Stimulated activated CD4-positive, alpha-beta T cell treated with anti-CD3 and anti-CD28 coated beads, TNF-alpha, amount 100 ng/mL, for 4 hours (primary cell): ENCODE measurements around the gene RPS5.
A peak's percentile ranks its signal among the peaks of the same experiment; 100 is the strongest.
"Not testable (repeated sequence)": the region's sequence is repeated elsewhere in the genome, so short reads cannot be mapped to it uniquely, and the experiment has no call there.

Experiments used
- DNase-seq, 3 experiments: peaks; one replicate each; pipeline ENCODE4 v3.0.0-alpha.2; 2020; ENCODE audit warnings: low read depth in 3 of 3

The RPS5 gene

DNA sequence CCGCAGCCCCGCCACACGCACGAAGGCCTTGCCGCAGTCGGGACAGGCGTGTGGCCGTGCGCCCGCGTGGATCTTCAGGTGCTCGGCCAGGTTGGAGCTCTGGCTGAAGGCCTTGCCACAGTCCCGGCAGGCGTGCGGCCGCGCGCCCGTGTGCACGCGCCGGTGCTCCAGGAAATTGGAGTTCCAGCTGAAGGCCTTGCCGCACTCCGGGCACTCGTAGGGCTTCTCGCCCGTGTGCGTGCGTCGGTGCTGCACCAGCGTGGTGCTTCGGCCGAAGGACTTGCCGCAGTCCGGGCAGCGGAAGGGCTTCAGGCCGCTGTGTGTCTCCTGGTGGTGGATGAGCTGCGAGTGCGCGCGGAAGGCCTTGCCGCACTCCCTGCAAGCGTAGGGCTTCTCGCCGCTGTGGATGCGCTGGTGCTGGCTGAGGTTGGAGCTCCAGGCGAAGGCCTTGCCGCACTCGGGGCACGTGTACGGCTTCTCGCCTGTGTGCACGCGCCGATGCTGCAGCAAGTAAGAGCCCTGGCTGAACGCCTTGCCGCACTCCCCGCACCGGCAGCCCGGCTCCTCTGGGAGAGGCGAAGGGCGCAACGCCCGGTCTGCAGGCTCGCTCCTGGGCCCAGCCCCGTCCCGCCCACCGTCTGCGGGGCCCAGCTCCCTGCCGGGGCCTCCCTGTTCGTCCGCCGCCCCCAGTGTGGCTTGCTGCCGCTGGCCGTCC is 30.1 kb upstream of the RPS5 start:
- DNase-seq: no peak

DNA sequence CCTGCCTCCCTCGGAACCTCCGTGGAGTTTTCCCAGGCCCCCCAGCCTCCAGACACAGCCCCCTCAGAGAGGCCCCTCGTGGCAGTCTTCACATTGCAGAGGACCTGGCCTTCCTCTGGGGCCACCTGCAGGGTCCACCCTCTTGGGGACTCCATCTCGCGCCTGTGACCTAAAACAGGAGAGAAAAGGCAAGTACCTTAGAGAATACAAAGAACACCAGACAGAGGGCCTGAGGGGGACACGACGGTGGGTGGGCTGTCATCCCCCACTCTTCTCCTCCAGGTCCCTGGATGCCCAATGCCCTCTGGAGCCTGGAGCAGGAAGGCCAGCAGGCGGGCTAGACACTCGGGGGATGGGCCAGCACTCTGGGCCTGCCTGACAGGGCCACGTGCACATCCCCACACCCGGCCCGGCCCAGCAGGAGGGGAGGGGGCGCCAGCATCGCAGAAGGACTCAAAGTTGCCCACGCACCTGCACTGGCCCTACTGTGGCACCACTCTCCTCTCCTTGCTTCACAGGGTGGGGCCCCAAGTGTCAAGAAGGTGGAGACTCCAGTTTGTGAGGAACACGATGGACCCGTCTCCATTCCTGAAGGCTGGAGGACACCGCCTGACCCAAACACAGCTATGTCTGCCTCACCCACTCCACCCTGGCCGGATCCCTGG is 29.5 kb upstream of the RPS5 start:
- no peak for DNase-seq

DNA sequence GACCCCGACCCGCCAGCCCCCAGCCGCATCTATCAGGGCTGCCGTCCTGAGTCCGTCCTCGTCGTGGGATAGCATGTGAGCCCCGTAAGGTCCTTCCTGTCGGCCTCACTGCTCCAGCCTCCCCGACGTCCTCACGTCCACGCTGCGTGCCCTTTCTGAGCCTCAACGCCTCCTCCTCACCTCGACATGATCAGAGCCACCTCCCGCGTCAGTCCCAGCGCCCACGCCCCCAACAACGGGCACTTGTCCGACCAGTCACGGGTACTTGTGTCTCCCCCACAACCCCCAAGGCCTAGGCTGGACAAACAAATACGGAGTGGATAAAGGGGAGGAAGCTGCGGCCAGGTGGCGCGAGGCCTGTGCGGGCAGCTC is 25.2 kb upstream of the RPS5 start:
- peak in 1 of 3 experiments; percentile 24 for DNase-seq

DNA sequence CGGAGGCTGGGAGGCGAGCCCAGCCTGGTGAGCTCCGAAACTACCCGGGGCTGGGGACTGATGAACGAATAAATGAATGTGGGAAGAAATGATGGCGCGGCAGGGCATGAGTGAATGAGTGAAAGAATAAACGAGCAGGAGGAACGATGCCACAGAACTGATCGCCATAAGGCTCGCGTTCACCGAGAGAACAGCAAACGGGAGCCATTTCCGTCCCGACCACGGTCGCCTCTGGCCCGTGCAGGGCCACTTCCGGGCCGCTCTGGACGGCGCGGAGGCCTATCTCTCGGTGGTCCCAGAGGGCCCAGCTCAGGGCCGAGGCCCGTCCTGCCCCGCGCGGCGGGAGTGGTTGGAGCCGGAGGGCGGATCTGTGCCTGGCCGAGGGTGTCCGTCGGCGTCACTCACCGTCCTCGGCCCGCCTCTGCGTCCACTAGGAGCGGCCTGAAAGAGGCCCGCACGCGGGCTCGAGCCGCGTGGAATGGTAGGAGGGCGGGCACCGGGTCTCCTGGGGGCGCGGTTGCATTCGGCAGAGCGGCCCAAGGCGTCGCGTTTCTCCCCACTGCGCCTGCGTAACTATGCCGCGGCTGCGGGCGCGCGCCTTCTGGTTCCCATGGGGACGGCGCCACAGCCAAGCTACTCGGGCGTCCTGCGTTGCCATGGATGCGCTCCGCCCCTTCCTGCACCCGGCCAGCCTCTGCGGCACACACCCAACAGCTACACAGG is 24.6 kb upstream of the RPS5 start, which contains the start of gene ZNF497:
TSS of gene ZNF497 (minus strand) at position 480 of the 723 bp plus-strand sequence. CDS start 5,116 bp downstream, outside the sequence.
- DNase-seq: peak; percentile 91 to 93 (median 92)

DNA sequence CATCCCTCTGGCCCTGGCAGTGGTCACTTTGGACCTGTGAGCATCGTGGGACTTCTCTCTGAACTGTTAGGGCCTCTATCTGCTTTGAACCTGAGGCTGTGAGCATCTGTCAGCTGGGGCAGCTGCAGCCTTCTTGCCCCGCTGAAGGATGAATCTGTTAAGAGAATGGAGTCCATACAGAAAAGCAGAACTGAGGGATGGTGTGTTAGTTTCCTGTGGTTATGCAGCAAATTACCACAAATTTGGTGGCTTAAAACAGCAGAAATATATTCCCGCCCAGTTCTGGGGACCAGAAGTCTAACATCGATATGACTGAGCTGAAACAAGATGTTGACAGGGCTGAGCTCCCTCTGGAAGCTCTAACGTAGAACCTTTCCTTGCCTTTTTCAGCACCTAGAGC is 22.9 kb upstream of the RPS5 start:
- no peak for DNase-seq

DNA sequence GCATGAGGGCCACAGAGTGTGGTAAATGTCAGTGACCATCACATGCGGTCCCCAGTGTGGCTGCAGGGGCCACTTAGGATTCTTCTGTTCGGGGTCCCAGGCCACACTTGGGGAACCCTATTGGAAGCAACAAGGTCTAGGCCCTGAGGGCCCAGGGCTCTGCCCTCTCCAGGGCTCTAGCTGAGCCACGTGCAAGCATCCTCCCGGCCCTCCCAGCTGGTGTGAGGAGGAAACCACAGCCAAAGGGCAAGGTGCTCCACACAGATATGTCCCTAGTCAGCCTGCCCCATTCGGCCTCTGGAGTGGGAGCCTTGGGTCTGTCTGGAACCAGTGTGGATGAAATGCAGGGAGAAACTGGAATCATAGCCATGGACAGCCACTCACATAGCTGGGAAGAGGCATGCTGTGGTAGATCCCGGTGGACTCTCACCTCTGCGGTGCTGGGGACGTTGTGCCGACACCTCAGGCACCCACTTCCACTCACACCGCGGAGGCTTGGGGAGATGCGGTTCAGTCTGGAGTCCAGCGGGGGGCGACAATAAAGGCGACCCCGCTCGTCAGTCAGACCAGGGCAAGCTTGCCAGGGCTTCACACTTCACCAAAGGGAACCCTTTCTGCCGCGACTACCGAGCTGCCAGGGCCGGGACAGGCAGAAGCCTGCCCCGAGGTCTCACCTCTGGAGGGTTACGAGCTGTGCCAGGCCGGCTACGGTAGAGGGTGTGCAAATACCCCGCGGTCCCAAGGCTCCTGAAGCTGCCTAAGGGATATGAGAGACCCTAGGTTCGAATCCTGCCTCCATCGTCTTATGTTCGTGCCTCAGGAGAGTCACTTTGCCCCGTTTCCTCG is 20.3 kb upstream of the RPS5 start:
- DNase-seq: no peak

DNA sequence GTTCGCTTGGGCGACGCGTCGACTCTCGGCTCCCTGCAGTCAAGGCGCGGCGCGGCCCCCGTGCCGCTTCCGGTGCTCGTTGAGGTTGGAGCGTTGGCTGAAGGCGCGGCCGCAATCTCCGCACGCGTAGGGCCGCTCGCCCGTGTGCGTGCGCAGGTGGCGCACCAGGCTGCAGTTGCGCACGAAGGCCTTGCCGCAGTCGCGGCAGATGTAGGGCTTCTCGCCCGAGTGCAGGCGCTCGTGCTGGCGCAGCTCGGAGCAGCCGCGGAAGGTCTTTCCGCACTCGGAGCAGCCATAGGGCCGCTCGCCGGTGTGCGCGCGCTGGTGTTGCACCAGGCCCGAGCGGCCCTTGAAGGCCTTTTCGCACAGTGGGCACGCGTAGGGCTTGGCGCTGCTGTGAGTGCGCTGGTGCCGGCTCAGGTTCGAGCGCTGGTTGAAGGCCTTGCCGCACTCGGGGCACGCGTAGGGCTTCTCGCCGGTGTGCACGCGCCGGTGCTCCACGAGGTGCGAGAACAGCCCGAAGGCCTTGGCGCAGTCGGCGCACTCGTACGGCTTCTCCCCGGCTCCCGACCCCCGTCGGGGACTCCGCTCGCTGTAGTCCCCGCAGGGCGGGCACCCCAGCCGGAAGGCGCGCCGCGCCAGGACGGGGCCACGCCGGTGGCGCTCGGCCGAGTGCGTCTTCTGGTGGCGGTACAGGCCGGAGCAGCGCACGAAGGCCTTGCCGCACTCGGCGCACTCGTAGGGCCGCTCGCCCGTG is 19.2 kb upstream of the RPS5 start:
- DNase-seq: no peak

DNA sequence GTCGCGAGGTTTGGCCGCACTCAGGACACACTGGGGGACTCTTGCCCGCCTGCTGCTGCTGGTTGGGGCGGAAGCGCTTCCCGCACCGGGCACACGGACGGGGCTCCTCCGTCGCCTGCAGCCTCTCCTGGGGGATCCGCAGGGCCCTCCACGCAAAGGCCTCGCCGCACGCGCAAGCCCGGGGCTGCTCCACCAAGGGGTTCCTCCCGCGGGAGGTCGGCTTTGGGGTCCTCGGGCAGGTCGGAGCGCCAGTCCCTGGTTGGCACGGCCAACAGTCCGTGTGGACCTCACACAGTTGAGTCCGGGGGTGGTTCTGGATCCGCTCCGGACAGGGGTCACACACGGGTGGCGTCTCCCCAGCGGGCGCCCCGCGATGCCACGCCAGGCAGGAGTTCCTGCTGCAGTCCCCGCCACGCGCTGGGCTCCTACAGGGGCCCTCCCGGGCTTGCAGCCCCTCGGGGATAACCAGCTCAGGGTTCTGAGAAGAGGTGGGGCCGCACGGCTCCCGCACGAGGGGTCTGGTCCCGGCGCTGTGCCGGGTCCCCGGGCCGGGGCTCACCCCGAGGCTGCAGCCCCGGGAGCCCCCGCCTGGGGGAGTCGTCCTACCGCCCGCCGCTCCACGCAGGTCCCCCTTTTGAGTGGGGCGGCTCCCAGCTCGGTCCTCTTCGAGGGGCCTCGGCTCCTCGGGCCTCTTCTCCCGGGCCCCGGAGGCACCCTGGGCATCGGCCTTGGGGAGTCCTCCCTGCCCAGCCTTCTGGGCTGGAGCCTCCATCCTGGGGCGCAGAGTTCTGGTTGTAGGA is 18.3 kb upstream of the RPS5 start:
- no peak for DNase-seq

DNA sequence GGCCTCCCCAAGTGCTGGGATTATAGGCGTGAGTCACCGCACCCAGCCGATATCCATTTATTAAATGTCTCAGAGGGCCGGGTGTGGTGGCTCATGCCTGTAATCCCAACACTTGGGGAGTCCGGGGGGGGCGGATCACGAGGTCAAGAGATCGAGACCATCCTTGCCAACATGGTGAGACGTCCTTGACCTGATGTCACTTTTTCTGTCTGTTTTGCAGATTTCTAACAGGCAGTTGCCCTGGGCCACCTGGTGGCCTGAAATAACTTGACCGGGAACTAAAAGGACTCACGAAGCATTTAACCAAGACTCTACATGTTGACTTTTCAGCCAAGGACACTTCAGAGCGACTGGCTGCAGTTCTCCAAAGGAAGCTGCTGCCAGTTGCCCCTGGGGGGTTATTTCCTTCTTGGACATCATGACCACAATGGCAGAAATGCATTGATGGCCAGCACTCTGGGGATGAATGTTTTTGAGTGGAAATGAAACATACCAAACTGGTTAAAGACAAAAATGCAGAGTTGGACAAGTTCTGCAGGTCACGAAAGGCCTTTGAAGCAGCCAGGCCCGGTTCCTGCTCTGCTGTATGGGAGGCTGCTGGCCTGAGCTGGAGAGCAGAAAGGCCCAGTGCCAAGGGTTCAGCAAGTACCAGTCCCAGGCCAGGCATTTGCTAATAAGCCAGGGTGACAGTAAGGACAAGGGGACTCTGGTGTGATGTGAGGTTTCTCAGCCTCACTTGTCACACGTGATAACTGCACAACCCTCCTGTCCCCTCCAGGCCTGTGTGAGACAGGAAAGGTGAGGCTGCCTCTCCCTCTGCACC is 14.5 kb upstream of the RPS5 start:
- DNase-seq: no peak

DNA sequence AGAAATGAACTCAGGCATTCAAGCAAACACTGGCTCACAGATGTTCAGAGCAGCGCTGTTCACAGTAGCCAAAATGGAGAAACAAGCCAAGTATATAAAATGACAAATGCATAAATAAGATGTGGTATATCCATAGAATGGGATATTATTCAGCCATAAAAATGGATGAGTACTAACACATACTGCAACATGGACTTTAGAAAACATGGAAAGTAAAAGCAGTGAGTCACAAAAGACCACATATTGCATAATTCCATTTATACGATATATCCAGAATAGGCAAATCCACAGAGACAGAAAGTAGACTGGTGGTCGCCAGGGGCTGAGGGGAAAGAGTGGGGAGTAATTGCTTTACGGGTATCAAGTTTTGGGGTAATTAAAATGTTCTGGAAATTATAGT is 12.9 kb upstream of the RPS5 start:
- no peak for DNase-seq

DNA sequence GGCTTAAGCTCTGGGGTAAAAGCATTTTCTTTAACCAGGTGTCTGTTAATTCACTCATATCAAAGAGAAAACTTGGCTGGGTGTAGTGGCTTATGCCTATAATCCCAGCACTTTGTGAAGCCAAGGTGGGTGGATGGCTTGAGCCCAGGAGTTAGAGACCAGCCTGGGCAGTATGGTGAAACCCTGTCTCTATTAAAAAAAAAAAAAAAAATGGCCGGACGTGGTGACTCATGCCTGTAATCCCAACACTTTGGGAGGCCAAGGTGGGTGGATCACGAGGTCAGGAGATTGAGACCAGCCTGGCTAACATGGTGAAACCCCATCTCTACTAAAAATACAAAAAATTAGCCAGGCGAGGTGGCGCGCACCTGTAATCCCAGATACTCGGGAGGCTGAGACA is 10.3 kb upstream of the RPS5 start:
- not testable (repeated sequence) for DNase-seq

DNA sequence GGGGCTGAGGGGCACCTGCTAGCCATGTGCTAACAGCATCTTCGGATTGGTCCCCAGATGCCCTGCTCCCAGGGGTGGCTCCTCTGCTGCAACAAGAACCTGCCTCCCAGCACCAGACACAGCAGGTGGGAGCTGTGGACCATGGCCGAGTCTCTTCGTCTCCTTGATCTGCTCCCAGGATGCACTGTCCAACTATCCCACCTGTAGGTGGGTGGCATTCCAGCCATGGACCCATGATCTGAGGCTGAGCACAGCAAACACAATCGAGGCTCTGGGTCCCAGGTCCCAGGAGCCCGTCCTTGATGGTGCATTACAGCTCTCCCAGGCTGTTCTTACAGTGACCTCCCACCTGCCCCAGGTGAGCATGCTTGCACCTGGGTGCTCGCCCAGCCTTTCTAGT is 7.8 kb upstream of the RPS5 start:
- DNase-seq: no peak

DNA sequence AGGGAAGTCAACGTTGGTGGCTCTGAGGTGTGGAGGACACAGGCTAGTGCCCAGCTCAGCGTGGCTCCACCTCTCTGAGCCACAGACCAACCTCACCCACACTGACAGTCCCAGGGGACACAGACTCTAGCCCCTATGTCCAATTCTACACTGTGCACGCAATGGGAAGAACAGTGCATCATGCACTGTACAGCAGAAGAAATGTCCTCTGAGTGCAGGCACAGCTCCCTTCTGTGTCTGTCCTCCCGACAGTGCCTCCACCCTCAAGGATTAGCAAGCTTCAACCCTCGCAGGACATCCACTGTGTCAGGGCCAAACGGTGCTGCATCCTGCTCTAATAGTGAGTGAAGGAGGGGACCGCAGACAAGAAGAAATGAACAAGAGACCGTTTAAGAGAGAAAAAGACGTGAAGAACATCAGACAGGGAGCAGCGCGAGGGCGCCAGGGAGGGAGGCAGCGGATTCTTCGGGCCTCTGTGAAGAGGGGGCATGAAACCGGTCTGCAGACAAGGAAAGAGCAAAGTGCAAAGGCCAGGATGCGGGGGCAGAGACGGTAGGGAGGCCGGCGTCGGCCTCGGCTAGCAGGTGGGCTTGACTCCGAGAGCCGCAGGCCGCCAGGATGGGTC is 6.9 kb upstream of the RPS5 start:
- no peak for DNase-seq

DNA sequence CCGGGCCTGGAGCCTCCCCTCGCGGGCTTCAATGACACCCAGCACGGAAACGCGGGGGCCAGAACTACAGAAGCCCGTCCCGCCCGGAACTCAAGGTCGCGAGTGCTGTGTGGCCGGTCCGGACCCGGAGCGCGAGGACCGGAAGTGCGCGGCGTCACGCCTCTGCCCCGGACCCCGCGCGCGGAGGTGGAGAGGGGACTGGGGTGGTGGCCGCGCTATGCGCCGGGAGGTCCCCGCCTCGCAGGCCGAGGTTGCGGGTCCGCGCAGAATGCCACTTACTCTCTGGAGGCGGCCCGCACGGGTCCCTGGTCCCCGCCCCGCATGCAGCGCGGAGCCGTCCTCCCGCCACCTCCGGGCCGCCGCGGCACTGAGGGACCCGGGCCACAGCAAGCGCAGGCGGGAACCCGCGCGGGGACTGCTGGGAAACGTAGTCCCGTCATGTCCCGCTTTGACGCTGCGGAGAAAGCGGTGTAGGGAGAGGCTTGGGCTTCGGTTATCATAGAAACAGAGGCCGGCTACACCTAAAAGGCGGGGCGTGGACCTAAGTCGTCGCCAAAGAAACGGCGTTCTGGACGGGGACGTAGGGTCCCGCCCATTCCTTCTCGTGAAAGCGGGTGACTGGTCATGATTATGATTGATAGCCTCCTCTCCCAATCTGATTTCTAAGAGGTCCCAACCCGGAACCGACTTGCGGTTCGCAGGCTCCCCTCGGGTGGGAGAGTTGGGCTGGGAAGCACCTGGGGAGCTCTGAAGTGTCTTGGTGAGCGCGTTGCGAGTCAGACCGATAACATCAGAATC is 6.2 kb upstream of the RPS5 start, which contains the start of gene ZNF837:
TSS of gene ZNF837 (minus strand) at position 369 of the 798 bp plus-strand sequence. CDS start 11,698 bp downstream, outside the sequence.
- DNase-seq: peak; percentile 92 to 94 (median 92)

DNA sequence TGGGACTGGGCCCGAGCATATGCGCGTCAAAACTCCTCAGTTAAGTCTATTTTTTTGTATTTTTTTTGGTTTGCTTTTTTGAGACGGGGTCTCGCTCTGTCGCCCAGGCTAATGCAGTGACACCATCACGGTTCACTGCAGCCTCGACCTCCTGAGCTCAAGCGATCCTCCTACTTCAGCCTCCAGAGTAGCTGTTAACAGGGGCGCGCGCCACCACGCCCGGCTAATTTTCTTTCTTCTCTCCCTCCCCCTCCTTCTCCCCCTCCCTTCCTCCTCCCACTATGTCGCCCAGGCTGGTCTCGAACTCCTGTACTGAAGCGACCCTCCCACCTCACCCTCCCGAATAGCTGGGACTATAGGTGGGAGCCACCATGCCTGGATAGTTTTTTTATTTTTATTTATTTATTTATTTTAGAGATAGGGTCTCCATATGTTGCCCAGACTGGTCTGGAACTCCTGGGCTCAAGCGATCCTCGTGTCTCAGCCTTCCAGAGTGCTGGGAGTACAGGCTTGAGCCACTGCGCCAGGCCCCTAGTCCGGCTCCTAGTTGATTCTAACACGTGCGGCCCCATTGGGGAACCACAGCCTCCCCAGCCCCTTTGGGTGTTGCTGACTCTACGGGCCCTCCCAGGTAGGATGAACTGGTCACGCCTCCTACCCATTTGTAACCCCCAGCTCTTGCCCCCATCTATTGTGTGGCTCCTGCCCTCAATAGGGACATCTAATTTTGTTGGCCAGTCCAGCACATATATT is 5.4 kb upstream of the RPS5 start:
- DNase-seq: no peak

DNA sequence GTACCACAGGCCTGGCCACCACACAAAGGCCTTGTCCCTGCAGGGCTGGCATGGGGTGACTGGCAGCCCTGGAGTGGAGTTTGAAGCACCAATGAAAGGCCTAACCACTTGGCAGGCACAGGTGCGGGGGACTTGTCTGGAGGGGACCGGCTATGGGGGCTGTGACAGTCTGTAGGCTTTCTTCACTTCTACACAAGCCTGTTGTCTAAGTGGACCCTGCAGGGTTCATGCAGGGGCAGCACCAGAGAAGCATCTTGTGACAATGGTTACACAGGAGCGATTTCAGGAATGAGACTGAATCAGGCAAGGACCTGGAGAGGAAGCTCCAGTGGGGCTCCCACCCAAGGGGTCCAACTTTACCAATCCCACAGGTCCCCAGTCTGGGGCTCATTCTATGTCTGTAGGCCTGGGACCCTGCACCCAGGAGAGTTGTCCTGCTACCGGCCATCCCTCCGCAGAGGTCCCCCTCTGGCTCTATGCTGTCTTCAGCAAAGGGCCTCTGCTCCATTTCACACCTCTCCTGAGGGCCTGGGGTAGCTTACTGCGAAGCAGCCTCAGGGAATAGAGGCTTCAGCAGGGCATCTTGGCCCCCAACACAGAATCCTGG is 4.0 kb upstream of the RPS5 start:
- DNase-seq: no peak
